ENCODE results near the gene PCNX2. TPM values are rescaled to one million over a fixed set of nuclear protein-coding genes. Genes with fewer than 3 reads are reported as not detected.

Gene PCNX2
- total RNA-seq, 2 donors from 2014 or later, result 5.7 to 9.8 TPM

DNA sequence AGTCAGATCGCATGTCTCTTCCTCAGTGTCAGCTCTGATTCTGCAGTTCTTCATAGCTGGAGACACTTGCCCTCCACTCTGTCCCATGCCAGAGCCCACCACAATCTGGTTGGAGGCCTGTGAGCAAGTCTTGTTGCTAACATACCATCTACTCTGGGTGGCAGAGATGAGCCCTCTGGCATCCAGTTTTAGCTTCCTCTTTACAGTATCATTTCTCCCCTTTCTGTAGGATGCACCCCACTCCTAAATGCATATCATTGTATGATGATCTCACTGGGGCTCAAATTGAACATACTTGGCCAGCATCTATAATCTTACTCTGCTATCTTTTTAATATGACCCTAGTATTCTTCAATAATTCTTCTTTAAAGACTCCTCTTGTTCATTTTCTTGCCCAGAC, 16.9 kb downstream of the PCNX2 start:
- ATAC-seq, result no peak
- intact Hi-C loops (cut with DNase I, micrococcal nuclease), result no loop called here
- no peak for DNase-seq

DNA sequence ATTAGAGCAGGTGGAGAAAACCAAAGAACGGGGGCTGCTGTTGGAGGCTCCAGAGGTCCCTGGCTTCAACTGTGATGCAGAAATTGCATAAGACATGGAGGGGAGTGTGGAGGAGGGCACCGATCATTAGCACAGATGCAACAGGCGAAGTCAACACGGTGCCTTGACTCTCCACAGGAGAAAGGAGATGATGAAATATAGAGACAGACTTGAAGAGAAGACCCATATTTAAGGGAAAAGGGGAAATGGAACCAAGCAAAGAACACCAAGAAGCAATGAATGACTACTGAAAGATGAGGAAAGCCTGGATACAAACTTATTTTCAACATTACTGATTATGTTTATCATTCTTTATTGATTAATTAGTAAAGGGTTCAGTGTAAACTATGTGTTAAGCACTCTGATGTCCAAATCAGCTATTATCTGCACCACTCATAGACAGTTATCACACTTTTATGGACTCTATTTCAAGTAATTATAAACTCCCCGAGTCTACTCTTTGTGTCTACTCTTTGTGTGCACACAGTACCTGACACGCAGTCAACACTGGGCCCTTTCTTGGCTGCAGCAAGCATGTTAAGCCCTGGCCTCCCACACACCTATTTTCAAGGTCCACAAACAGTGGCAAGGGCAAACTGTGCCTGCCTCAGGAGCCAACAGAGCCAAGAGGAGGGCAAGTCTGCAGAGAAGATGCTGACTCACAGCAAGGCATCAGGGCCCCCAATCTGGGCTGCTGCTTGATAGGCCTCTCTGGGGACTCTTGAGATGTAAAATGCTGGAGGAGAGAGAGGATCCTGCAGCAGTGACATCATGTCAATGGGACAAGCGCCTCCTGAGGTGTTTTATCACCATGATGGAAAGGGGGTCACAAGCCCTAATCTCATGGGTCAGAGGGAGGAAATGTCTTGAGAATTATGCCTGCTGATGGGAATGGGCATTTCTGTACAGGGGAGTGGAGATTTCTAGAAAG, 17.6 kb downstream of the PCNX2 start:
- no peak for DNase-seq
- no peak for ATAC-seq
- intact Hi-C loops (cut with DNase I, micrococcal nuclease), result no loop called here

DNA sequence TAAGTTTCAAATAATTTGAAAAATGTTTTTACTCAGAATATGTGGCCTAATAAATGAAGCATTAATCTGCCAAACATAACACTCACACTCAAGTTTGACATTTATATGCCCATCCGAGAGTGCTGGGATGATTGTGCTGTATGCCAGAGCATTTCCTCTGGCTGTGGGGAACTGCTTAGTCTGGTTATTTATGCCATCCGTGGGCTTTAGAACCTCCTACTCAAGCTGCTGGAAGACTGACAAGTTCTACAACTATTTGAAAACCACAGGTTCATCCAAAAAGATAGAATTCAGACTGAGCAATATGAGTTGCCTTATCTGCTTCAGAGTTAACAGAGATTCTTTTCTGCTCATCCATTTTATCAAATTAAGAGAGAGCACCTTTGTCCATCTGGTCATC, 25.9 kb downstream of the PCNX2 start:
- no peak for ATAC-seq

DNA sequence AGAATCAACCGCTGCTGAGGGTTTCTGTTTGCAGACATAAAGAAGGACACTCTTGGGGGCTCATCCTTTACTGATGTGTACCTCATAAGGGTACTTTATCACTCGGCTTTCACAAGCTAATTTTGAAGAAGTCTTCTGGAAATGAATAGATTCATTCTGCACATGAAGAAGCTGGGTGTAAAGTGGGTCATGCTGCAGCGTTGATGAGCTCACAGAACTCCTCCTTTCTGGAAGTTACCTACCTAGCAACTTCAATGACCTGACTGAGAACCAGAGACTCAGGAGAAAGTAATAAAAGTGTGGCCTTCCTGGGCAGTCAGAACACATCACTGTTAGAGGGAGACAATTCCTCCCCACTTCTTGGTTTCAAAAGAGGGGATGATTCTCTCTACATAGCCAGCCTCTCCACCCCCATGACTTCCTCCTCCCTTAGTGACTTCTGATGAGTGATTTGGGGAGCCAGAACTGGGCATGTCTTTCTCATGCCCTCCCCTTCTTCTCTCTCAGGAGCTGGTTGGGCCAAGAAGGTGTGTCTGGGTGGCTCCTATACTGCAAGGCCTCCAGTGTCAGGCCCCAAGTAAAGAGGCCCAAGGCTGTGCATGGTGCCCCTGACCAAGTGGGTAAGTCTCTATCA, 27.0 kb downstream of the PCNX2 start:
- intact Hi-C loops (cut with DNase I, micrococcal nuclease), result no loop called here
- ATAC-seq (no peak), DNase-seq (no peak)

More for the DNA sequence above, 25.9 kb downstream of the PCNX2 start:
- no peak for DNase-seq
- intact Hi-C loops (cut with DNase I, micrococcal nuclease), result no loop called here

DNA sequence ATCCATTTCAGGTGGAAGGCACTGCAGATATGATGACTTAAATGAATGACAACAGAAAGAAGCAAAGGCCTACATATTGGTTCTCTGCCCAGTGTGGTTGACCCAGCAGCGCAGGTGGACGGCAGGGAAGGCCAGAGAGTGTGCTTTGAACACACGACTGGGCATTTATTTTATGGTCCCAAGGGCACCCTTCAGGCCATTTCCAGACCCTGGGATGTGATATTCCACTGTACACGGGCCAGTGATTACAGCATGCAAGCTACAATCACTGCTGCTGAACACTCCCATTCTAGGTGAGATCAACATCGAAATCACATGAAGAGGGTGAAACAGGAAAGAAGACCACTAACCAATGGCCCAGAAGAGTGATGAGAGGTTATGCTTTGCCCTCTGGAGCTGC, 33.8 kb downstream of the PCNX2 start:
- intact Hi-C loops (cut with DNase I, micrococcal nuclease), result no loop called here
- DNase-seq (no peak), ATAC-seq (no peak)

DNA sequence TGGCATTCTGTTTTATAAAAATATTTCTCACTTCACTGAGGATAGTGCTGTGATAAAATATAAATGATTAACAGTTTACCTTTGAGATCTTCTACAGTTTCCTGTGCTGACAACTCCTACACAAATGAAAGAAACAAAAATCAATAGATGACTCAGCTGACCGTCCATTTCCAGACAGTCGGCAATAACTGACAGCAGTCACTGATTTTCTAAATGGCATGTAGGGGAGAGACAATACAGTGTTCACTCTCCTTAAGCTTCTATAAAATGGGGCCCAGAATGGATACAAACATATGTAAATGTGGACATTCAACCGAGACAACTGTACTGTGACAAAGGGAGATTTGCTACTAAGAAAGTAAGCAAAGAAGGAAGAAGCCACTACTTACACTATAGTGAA, 34.3 kb downstream of the PCNX2 start:
- intact Hi-C loops (cut with DNase I, micrococcal nuclease), result no loop called here
- DNase-seq (no peak), ATAC-seq (peak; percentile 84)

DNA sequence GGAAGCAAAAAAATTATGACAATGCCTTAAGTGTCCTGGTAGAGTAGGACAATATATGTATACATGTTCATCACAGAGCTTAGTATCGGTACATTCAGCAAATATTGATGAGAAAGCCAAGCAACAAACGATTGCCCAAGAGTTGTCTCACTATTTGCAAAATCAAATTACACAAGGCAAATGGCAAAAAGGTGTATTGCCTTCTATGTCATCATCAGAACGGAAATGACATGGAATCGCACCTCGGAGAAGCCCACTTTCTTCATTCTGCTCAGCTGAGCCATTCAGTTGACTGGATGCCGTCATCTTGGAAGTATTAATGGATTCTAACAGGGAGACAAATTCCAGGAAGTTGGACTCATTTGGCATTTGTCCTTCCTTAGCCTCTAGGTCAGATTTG, 37.7 kb downstream of the PCNX2 start:
- intact Hi-C loops (cut with DNase I, micrococcal nuclease), result no loop called here
- no peak for ATAC-seq
- no peak for DNase-seq

DNA sequence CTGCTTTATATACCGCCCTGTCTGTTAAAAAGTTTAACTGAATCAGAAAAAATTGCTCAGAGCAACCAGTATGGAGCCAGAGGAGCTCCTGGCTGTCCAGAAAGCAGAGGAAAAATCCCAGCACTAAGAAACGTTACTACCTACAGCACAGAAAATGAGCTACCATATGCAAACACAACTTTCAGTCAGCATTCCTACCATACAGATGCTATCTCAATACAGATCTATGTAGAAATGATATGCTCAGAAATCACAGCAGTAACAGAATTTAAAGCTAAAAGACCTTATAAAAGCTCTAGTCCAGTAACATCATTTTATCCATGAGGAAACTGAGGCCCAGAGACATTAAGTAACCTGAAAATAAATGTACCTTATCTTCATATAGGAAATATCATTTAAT, 38.7 kb downstream of the PCNX2 start:
- ATAC-seq (no peak), DNase-seq (no peak)
- intact Hi-C loops (cut with DNase I, micrococcal nuclease), result no loop called here

DNA sequence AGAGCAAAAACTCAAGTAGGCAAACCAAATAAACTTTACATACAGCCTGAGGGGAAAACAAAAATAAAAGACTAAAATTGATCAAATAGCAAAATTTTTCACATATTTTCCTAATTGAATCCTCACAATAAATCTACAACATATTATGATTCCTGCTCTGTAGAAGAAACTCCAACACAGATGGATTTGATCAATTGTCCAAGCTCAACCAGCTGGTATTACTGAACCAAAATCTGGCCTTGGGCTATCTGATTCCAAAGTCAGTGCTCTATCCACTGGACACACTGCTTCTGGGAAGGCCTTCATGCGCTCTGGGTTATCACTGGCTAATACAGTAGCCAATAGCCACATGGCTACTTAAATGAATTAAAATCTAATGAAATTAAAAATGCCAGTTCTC, 39.3 kb downstream of the PCNX2 start:
- ATAC-seq, result no peak
- intact Hi-C loops (cut with DNase I, micrococcal nuclease), result no loop called here
- no peak for DNase-seq

DNA sequence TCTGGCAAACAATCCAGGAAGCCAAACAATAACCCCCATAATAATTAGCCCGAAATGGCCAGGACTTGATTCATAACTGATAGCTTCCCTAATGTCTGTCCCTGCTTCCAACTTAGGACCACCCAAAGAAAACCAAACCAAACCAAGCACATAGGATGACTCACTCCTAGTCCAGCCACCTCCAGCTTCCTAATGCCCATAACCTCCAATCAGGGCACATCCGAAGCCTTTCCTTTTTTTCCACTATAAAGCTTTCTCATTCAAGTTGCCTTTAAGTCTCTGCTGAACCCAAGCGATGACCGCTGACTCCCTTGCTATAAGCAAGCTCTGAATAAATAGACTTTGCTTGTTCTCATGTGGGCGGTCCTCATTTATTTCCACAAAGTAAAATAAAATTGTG, 40.4 kb downstream of the PCNX2 start:
- ATAC-seq (no peak), DNase-seq (no peak)
- intact Hi-C loops (cut with DNase I, micrococcal nuclease), result no loop called here

DNA sequence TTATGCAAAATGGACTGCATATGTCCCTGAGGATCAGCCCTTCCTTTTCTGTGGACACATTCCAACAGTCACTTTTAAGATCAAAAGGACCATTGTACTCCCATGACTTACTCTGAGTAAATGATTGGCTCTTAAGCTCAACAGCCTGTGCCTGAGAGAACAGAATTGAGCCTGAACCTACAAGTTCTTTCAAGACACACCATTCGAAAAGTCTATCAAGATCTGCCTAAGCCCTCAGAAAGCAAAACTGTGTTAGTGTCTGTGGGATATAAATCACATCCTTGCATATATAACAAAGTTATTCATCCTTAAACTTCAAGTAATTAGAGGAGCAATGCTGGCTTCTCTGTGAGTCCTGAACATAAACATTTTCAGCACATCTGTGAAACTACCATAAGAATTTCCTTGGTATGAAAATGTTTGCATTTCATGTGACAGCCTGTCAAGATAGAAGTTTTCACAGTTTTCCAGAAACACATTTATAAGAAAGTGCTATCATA, 41.6 kb downstream of the PCNX2 start:
- intact Hi-C loops (cut with DNase I, micrococcal nuclease), result no loop called here
- peak; percentile 83 for ATAC-seq

DNA sequence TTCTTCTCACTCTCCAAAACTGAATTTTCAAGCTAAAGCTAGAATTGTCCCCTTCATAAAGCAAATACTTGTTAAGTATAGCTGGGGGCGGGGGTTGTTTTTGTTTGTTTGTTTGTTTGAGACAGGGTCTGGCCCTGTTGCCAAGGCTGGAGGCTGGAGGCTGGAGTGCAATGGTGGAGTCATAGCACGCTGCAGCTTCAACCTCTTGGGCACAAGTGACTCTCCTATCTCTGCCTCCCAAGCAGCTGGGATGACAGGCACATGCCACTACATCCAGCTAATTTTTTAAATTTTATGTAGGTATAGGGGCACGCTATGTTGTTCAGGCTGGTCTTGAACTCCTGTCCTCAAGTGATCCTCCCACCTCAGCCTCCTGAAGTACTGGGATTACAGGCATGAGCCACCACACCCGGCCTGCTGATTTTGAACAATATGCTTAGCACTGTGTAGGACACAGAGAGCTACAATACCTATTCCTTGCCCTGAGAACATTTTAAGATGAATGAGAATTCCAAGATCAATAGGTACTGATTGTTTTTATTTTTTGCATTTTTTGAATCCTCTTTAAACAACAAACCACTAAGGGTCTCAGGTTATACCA, 42.2 kb downstream of the PCNX2 start:
- intact Hi-C loops (cut with DNase I, micrococcal nuclease), result no loop called here
- peak; percentile 23 for ATAC-seq
- no peak for DNase-seq

More for the DNA sequence above, 41.6 kb downstream of the PCNX2 start:
- DNase-seq, result no peak

DNA sequence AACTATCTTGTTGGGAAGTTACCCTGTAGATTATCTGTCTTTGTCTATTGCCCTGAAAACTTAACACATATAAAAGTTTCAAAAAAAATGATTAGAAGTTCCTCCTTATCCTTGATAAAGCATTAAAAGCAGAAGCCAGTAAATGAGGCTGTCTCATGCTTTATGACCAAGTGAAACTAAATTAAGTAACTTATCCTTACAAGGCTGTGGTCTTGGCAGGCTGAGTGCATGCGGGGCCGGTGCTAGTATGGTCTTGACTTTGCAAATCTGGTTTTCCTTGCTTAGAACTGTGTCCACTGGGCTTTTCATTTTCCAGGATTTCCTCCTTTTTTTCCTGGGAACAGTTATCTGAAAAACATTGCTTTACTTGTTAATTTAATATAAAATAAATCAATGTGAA, 43.1 kb downstream of the PCNX2 start:
- DNase-seq (no peak), ATAC-seq (peak; percentile 20)
- intact Hi-C loops (cut with DNase I, micrococcal nuclease), result no loop called here

DNA sequence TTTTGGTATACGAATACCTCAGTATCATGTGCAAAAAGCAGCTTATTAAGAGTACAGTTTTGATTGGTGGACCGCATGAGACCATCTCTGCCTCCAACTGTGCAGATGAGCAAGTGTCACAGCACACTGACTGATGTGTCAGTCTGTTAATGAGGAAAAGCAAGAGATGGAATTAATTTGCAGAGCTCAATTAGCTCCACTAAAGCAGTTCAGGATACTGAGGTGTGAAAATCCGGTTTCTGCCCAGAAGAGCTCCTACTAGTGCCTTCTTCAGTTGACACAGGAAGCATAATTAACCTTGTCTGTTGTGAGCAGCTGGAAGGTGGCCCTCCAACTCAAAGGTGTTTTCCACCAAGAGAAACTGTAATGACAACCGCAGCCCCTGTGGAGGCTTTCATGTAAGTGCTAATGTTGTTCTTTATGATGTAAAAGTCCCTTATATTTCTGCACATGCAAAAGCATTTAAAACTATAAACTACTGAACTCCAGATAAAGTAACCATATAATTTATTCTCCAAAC, 44.3 kb downstream of the PCNX2 start:
- no peak for DNase-seq
- intact Hi-C loops (cut with DNase I, micrococcal nuclease), result no loop called here
- no peak for ATAC-seq

DNA sequence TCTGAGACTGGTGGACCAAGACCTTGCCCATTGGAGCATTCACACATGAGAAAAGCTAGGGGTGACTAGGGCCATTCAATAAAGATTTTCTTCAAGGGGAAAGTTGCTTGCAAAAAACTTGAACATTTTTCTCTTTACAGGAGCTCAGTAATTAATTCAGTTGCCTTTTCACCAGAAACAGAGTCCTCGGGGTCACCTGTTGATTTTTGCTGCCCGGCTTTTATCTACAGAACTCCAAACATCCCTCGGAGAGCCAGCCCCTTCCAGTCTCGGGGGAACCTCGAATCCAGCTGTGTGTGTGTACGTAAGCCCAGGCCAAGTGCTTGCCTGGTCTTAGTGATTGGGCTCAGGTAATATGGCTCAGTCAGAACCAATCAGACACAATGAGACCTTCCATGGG, 47.5 kb downstream of the PCNX2 start:
- intact Hi-C loops (cut with DNase I, micrococcal nuclease), result no loop called here
- no peak for DNase-seq
- no peak for ATAC-seq

DNA sequence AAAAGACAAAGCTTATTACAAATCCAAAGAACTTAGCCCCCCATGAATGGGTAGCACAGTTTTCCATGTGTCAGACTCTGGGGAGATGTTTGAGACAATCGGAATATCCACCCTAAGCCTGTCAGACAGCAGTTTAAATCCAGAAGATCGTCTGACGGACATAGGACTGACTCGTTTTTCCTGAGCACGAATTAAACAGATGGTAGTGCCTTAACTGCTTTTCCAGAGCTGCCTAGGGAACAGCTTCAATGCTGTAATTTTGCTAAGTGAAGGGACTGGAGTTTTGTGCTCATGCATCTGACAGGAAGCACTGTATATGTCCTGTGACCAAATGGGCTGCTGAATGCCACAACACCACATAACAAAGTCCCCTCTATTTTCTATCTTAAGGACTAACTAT, 48.6 kb downstream of the PCNX2 start:
- ATAC-seq (no peak), DNase-seq (no peak)
- intact Hi-C loops (cut with DNase I, micrococcal nuclease), result no loop called here

DNA sequence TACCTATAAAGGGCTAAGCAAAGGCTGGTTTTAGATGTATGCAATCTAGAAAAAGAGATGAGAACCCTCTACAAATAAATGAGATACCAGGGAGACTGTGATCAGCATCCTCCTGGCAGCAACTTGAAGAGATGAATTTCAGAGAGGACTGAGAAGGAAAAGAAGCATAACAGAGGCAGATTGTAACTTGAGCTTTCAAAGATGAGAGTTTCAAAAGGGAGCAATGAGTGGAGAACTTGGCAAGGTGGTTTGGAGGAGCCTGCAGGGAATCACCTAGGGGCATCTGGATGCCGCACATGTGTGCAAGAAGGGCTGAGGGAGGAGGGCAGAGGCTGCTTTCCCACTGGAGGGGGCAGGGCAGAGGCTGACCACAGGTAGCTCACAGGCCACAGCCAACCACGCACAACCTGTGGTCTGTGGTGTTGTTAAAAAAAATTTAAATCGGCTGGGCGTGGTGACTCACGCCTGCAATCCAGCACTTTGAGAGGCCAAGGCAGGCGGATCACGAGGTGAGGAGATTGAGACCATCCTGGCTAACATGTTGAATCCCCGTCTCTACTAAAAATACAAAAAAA, 50.2 kb downstream of the PCNX2 start:
- DNase-seq, result no peak
- intact Hi-C loops (cut with DNase I, micrococcal nuclease), result no loop called here
- no peak for ATAC-seq

DNA sequence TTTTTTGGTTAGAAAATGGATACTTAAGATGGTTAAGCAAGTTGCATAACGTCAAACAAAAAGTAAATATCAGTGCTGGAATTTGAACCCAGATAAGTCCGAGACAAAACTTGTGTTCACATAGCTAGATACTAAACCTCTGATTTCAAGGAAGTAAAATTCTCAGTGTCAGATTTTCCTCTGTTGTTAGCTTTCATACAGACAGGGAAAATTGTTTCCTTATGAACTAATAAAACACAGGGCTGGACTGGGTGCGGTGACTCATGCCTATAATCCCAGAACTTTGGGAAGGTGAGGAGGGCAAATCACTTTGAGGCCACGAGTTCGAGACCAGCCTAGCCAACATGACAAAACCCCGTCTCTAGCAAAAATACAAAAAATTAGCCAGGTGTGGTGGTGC, 51.3 kb downstream of the PCNX2 start:
- intact Hi-C loops (cut with DNase I, micrococcal nuclease), result loop anchor here in 1 of 2 donors (5.0 kb wide), 1 partner anchor 607 kb away; no protein-coding TSS in a partner anchor
- ATAC-seq, result peak; percentile 75
- DNase-seq, result peak; percentile 60 to 70

DNA sequence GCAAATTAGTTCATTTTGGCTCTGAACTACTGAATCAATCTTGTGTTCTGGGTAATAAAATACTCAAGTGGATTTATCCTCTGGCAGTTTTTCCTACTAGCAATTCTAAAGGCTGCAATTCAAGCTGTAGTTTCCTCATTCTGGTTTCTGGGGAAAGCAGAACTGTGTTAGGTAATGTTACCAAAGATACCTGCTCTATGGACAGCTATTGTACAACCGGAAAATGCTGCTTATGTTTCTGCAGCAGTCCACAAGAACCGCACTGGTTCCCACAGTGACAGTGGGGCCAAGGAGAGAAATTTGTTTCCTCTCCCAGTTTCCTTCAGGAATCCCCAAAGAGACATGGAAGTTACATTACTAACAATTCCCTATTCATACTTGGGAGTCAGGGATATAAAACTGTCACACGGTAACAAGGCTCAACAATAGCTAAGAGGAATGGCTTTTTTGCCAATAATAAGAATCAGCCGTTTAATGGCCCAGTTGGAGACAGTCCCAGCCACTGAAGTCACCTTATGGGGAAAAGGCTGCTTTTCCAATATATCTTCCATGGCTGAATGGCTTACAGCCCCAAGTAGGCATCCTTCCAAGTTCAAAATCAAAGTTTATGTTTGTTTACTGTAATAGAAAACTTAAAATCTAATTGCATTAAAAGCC, 52.6 kb downstream of the PCNX2 start:
- ATAC-seq (peak; percentile 57), DNase-seq (peak in 1 of 2 donors; percentile 18)
- intact Hi-C loops (cut with DNase I, micrococcal nuclease), result loop anchor here in 1 of 2 donors (5.0 kb wide), 1 partner anchor 606 kb away; no protein-coding TSS in a partner anchor
